CD8-positive, alpha-beta memory T cell (primary cell): ENCODE results near the gene TFAP2A. TPM values are rescaled to one million over a fixed set of nuclear protein-coding genes. Genes with fewer than 3 reads are reported as not detected.

Experiments used
- CTCF ChIA-PET: fragments of 350-600 bp; sonication (Branson Sonifier 250); formaldehyde crosslinking; loops from one replicate; lab custom pipeline; 2021; ENCODE audit warnings: antibody characterized with exemption; lab: Charles Lee
- POLR2A ChIA-PET: fragments of 350-600 bp; sonication (Branson Sonifier 250); formaldehyde crosslinking; loops from one replicate; lab custom pipeline; 2021; ENCODE audit warnings: antibody characterized with exemption; lab: Charles Lee
- DNase-seq, 5 donors: peaks; one replicate each; pipeline versions ENCODE4 v3.0.0 to v3.0.0-alpha.2; 2020 to 2022; ENCODE audit warnings: mixed read lengths in 1 of 5
- H3K27ac ChIP-seq: one replicate; pipeline ENCODE4 v1.7.0; 2013; ENCODE audit warnings: low read depth, mild to moderate bottlenecking, low read length, moderate library complexity
- H3K27me3 ChIP-seq: 2 replicates; pipeline ENCODE4 v1.7.0; 2013; ENCODE audit warnings: low read length, mild to moderate bottlenecking; ENCODE audit not compliant: insufficient read depth, poor library complexity, severe bottlenecking
- H3K36me3 ChIP-seq: 2 replicates; pipeline ENCODE4 v1.7.0; 2013; ENCODE audit warnings: mild to moderate bottlenecking, low read length, moderate library complexity; ENCODE audit not compliant: insufficient read depth
- H3K4me1 ChIP-seq: 2 replicates; pipeline ENCODE4 v1.7.0; 2013; ENCODE audit warnings: mild to moderate bottlenecking, low read length, moderate library complexity; ENCODE audit not compliant: insufficient read depth
- H3K4me3 ChIP-seq: 2 replicates; pipeline ENCODE4 v1.7.0; 2013; ENCODE audit warnings: mild to moderate bottlenecking, low read length
- H3K9me3 ChIP-seq: 2 replicates; pipeline ENCODE4 v1.7.0; 2013; ENCODE audit warnings: mild to moderate bottlenecking, low read length
- H3K27ac Mint-ChIP-seq, 8 donors: one replicate each; pipeline ENCODE4 v1.8.0; 2020 to 2021; ENCODE audit warnings: mixed read lengths in 8 of 8, mild to moderate bottlenecking in 6 of 8, inconsistent platforms in 3 of 8, moderate library complexity in 3 of 8
- H3K27me3 Mint-ChIP-seq, 2 donors: one replicate each; pipeline ENCODE4 v1.8.0; 2020 to 2021; ENCODE audit warnings: mixed read lengths in 2 of 2, mild to moderate bottlenecking in 1 of 2, moderate library complexity in 1 of 2
- H3K36me3 Mint-ChIP-seq, 3 donors: one replicate each; pipeline ENCODE4 v1.8.0; 2020 to 2021; ENCODE audit warnings: mixed read lengths in 3 of 3, inconsistent platforms in 1 of 3, mild to moderate bottlenecking in 1 of 3
- H3K4me1 Mint-ChIP-seq, 3 donors: one replicate each; pipeline ENCODE4 v1.8.0; 2020 to 2021; ENCODE audit warnings: mixed read lengths in 3 of 3, inconsistent platforms in 1 of 3, mild to moderate bottlenecking in 1 of 3
- H3K4me3 Mint-ChIP-seq, 7 donors: one replicate each; pipeline ENCODE4 v1.8.0; 2020 to 2021; ENCODE audit warnings: mixed read lengths in 7 of 7, mild to moderate bottlenecking in 6 of 7, moderate library complexity in 4 of 7, inconsistent platforms in 2 of 7
- H3K9me3 Mint-ChIP-seq, 5 donors: one replicate each; pipeline ENCODE4 v1.8.0; 2020 to 2022; ENCODE audit warnings: mixed read lengths in 5 of 5, mild to moderate bottlenecking in 3 of 5, moderate library complexity in 2 of 5, inconsistent platforms in 1 of 5
- polyA plus RNA-seq: library from polyadenylated mRNA; unstranded; fragments of 300-500 nt; fragmentation: Illumina TruSeq; gene quantifications from one replicate; pipeline ENCODE4 v1.2.3, GENCODE V29; 2021
- total RNA-seq, 2 experiments: library from RNA; stranded (reverse); gene quantifications; one replicate each; pipeline ENCODE4 v1.2.3, GENCODE V29; 2021

The TFAP2A gene
- total and polyA plus RNA-seq, 3 experiments from 2014 or later = not detected

GRCh38 chr6:10389739-10390494 lies 25.0 kb downstream of the TFAP2A start:
- H3K27me3 Mint-ChIP-seq = peaks cover 88 to 99% of the 10 kb centered on the region in 2 donors
- no peak overlapping the region for H3K27ac ChIP-seq
- no peaks in the 10 kb centered on the region for H3K4me1 Mint-ChIP-seq
- ChIA-PET POLR2A (no interaction called here), CTCF (no interaction called here)
- H3K36me3 ChIP-seq = no peaks in the 10 kb centered on the region
- H3K9me3 ChIP-seq = no peaks in the 10 kb centered on the region
- H3K4me3 Mint-ChIP-seq = peak overlapping the region in 2 of 7 donors; percentile 36 to 68
- H3K36me3 Mint-ChIP-seq = peaks cover 0 to 5% (median 4%) of the 10 kb centered on the region in 3 donors
- H3K4me3 ChIP-seq = no peak overlapping the region
- peaks cover 76% of the 10 kb centered on the region for H3K27me3 ChIP-seq
- H3K9me3 Mint-ChIP-seq = peaks cover 14 to 54% (median 43%) of the 10 kb centered on the region in 5 donors
- peak overlapping the region in 2 of 8 donors; percentile 24 to 46 for H3K27ac Mint-ChIP-seq
- H3K4me1 ChIP-seq = no peaks in the 10 kb centered on the region
- DNase-seq = no peak

GRCh38 chr6:10386756-10387654 lies 27.9 kb downstream of the TFAP2A start:
- H3K27me3 ChIP-seq = peaks cover 86% of the 10 kb centered on the region
- Mint-ChIP-seq H3K27ac (peak overlapping the region in 2 of 8 donors; percentile 26 to 63), H3K4me1 (peaks cover 8 to 16% (median 12%) of the 10 kb centered on the region in 3 donors), H3K27me3 (peaks cover 87 to 95% of the 10 kb centered on the region in 2 donors), H3K36me3 (peaks cover 0 to 5% (median 0%) of the 10 kb centered on the region in 3 donors), H3K9me3 (peaks cover 9 to 53% (median 44%) of the 10 kb centered on the region in 5 donors), H3K4me3 (peak overlapping the region in 1 of 7 donors; percentile 13)
- ChIA-PET POLR2A (no interaction called here), CTCF (no interaction called here)
- no peak for DNase-seq
- no peaks in the 10 kb centered on the region for H3K36me3 ChIP-seq
- H3K4me1 ChIP-seq = no peaks in the 10 kb centered on the region
- no peak overlapping the region for H3K4me3 ChIP-seq
- H3K9me3 ChIP-seq = no peaks in the 10 kb centered on the region
- H3K27ac ChIP-seq = no peak overlapping the region

GRCh38 chr6:10386220-10386619 lies 28.7 kb downstream of the TFAP2A start:
- CTCF ChIA-PET = no interaction called here
- H3K36me3 Mint-ChIP-seq = peaks cover 0 to 5% (median 0%) of the 10 kb centered on the region in 3 donors
- DNase-seq = no peak
- no peaks in the 10 kb centered on the region for H3K9me3 ChIP-seq
- peaks cover 85 to 91% of the 10 kb centered on the region in 2 donors for H3K27me3 Mint-ChIP-seq
- peak overlapping the region in 1 of 8 donors; percentile 63 for H3K27ac Mint-ChIP-seq
- H3K4me1 Mint-ChIP-seq = peaks cover 8 to 16% (median 13%) of the 10 kb centered on the region in 3 donors
- no peaks in the 10 kb centered on the region for H3K4me1 ChIP-seq
- H3K4me3 ChIP-seq = no peak overlapping the region
- no peak overlapping the region for H3K27ac ChIP-seq
- peak overlapping the region in 1 of 7 donors; percentile 13 for H3K4me3 Mint-ChIP-seq
- peaks cover 9 to 50% (median 38%) of the 10 kb centered on the region in 5 donors for H3K9me3 Mint-ChIP-seq
- POLR2A ChIA-PET = no interaction called here
- peaks cover 82% of the 10 kb centered on the region for H3K27me3 ChIP-seq
- no peaks in the 10 kb centered on the region for H3K36me3 ChIP-seq

- H3K27ac Mint-ChIP-seq = peak overlapping the region in 1 of 8 donors; percentile 63
- peaks cover 86 to 91% of the 10 kb centered on the region in 2 donors for H3K27me3 Mint-ChIP-seq
- peaks cover 0 to 5% (median 0%) of the 10 kb centered on the region in 3 donors for H3K36me3 Mint-ChIP-seq
- ChIA-PET POLR2A (no interaction called here), CTCF (no interaction called here)
- H3K9me3 Mint-ChIP-seq = peaks cover 9 to 53% (median 40%) of the 10 kb centered on the region in 5 donors
- H3K4me3 Mint-ChIP-seq = no peak overlapping the region
- H3K4me1 Mint-ChIP-seq = peaks cover 8 to 16% (median 13%) of the 10 kb centered on the region in 3 donors
- Histone ChIP-seq H3K27me3 (peaks cover 81% of the 10 kb centered on the region), H3K27ac (no peak overlapping the region), H3K9me3 (no peaks in the 10 kb centered on the region), H3K36me3 (no peaks in the 10 kb centered on the region), H3K4me3 (no peak overlapping the region), H3K4me1 (no peaks in the 10 kb centered on the region)
- DNase-seq = no peak
Measured at GRCh38 chr6:10385524-10386132, 29.2 kb downstream of the TFAP2A start.

- Mint-ChIP-seq H3K9me3 (peaks cover 6 to 49% (median 42%) of the 10 kb centered on the region in 5 donors), H3K4me1 (peaks cover 8 to 16% (median 13%) of the 10 kb centered on the region in 3 donors), H3K4me3 (peak overlapping the region in 3 of 7 donors; percentile 7 to 48 (median 30)), H3K36me3 (peaks cover 0 to 3% (median 0%) of the 10 kb centered on the region in 3 donors), H3K27ac (peak overlapping the region in 2 of 8 donors; percentile 15 to 53), H3K27me3 (peaks cover 88 to 90% of the 10 kb centered on the region in 2 donors)
- POLR2A ChIA-PET = no interaction called here
- Histone ChIP-seq H3K9me3 (no peaks in the 10 kb centered on the region), H3K27me3 (peaks cover 77% of the 10 kb centered on the region), H3K4me3 (no peak overlapping the region), H3K4me1 (no peaks in the 10 kb centered on the region), H3K36me3 (no peaks in the 10 kb centered on the region), H3K27ac (no peak overlapping the region)
- CTCF ChIA-PET = no interaction called here
- DNase-seq = no peak
Measured at GRCh38 chr6:10384610-10385523, 30.0 kb downstream of the TFAP2A start.

GRCh38 chr6:10384091-10384609 lies 30.7 kb downstream of the TFAP2A start:
- POLR2A ChIA-PET = no interaction called here
- Histone ChIP-seq H3K4me1 (no peaks in the 10 kb centered on the region), H3K4me3 (no peak overlapping the region), H3K36me3 (no peaks in the 10 kb centered on the region), H3K27me3 (peaks cover 69% of the 10 kb centered on the region), H3K9me3 (no peaks in the 10 kb centered on the region), H3K27ac (no peak overlapping the region)
- no peak for DNase-seq
- Mint-ChIP-seq H3K27me3 (peaks cover 83 to 86% of the 10 kb centered on the region in 2 donors), H3K36me3 (peaks cover 0 to 3% (median 0%) of the 10 kb centered on the region in 3 donors), H3K9me3 (peaks cover 1 to 44% (median 37%) of the 10 kb centered on the region in 5 donors), H3K27ac (peak overlapping the region in 1 of 8 donors; percentile 53), H3K4me3 (peak overlapping the region in 2 of 7 donors; percentile 1 to 13), H3K4me1 (peaks cover 8 to 16% (median 13%) of the 10 kb centered on the region in 3 donors)
- CTCF ChIA-PET = no interaction called here
